ENCODE data around the gene AGO1. TPM values are rescaled to one million over a fixed set of nuclear protein-coding genes. Genes with fewer than 3 reads are reported as not detected.

Gene AGO1
- polyA plus RNA-seq, 1 donor from 2014 or later = 13.0 TPM

DNA sequence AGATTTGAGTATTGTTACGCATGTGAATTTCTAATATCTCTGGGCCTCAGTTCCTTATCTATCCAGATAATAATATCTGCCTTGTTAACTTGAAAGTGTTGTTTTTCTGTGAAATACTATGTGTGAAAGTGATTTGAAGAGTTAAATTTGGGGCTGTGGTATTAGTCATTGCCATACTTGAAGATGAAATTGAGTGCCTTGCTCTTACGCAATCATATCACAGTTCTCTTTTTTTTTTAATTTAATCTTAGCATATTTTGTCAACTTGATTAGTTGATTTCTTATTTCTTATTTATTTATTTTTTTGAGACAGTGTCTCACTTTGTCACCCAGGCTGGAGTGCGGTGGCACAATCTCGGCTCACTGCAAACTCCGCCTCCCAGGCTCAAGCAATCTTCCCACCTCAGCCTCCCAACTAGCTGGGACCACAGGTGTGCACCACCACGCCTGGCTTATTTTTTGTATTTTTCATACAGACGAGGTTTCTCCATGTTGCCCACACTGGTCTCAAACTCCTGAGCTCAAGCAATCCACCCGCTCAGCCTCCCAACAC lies 44.2 kb upstream of the AGO1 start:
- no peak overlapping the region for H3K4me3 ChIP-seq (ENCODE audit: low read length)
- H3K4me2 ChIP-seq (ENCODE audit: low read length) = no peak overlapping the region
- H3K9me2 ChIP-seq (ENCODE audit: insufficient read depth, low read length) = no peaks in the 10 kb centered on the region
- H3K79me2 ChIP-seq (replicated peaks; ENCODE audit: insufficient read depth, low read length) = no peaks in the 10 kb centered on the region
- H3K36me3 ChIP-seq (ENCODE audit: insufficient read depth, low read length) = no peaks in the 10 kb centered on the region
- H3K27ac ChIP-seq (ENCODE audit: low read length) = no peak overlapping the region
- no peak overlapping the region for H2AFZ ChIP-seq (ENCODE audit: low read depth, low read length)
- no peaks in the 10 kb centered on the region for H3K9me3 ChIP-seq (ENCODE audit: low read length)
- H3K27me3 ChIP-seq (ENCODE audit: insufficient read depth, low read depth, low read length) = no peaks in the 10 kb centered on the region
- H3F3A ChIP-seq (ENCODE audit: insufficient read depth, low read length, poor library complexity, severe bottlenecking) = no peaks in the 10 kb centered on the region
- no peak overlapping the region for H3K9ac ChIP-seq (ENCODE audit: low read length)
- no peaks in the 10 kb centered on the region for H4K20me1 ChIP-seq (ENCODE audit: insufficient read depth)
- TF ChIP-seq EZH2 (IDR thresholded peaks at IDR 0.05; ENCODE audit: borderline replicate concordance, insufficient read depth, low read length, poor library complexity, severe bottlenecking) (no peak), SMC3 (conservative IDR thresholded peaks at IDR 0.05; ENCODE audit: poor library complexity) (no peak), RAD21 (conservative IDR thresholded peaks at IDR 0.05) (no peak), CTCF (IDR thresholded peaks at IDR 0.05; ENCODE audit: poor library complexity, severe bottlenecking) (no peak), EP300 (conservative IDR thresholded peaks at IDR 0.05; ENCODE audit: poor library complexity, severe bottlenecking) (no peak), POLR2AphosphoS5 (IDR thresholded peaks at IDR 0.05) (no peak), MXI1 (conservative IDR thresholded peaks at IDR 0.05; ENCODE audit: poor library complexity, severe bottlenecking) (no peak), TAF1 (IDR thresholded peaks at IDR 0.05; ENCODE audit: low read depth) (no peak)
- TF ChIP-seq, protein P1, sequence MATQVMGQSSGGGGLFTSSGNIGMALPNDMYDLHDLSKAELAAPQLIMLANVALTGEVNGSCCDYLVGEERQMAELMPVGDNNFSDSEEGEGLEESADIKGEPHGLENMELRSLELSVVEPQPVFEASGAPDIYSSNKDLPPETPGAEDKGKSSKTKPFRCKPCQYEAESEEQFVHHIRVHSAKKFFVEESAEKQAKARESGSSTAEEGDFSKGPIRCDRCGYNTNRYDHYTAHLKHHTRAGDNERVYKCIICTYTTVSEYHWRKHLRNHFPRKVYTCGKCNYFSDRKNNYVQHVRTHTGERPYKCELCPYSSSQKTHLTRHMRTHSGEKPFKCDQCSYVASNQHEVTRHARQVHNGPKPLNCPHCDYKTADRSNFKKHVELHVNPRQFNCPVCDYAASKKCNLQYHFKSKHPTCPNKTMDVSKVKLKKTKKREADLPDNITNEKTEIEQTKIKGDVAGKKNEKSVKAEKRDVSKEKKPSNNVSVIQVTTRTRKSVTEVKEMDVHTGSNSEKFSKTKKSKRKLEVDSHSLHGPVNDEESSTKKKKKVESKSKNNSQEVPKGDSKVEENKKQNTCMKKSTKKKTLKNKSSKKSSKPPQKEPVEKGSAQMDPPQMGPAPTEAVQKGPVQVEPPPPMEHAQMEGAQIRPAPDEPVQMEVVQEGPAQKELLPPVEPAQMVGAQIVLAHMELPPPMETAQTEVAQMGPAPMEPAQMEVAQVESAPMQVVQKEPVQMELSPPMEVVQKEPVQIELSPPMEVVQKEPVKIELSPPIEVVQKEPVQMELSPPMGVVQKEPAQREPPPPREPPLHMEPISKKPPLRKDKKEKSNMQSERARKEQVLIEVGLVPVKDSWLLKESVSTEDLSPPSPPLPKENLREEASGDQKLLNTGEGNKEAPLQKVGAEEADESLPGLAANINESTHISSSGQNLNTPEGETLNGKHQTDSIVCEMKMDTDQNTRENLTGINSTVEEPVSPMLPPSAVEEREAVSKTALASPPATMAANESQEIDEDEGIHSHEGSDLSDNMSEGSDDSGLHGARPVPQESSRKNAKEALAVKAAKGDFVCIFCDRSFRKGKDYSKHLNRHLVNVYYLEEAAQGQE (IDR thresholded peaks at IDR 0.05; ENCODE audit: borderline replicate concordance) = no peak

- no peaks in the 10 kb centered on the region for H3K27me3 ChIP-seq (ENCODE audit: insufficient read depth, low read depth, low read length)
- H4K20me1 ChIP-seq (ENCODE audit: insufficient read depth) = no peaks in the 10 kb centered on the region
- H3K27ac ChIP-seq (ENCODE audit: low read length) = no peak overlapping the region
- no peaks in the 10 kb centered on the region for H3K36me3 ChIP-seq (ENCODE audit: insufficient read depth, low read length)
- H3K9me3 ChIP-seq (ENCODE audit: low read length) = no peaks in the 10 kb centered on the region
- H3K4me2 ChIP-seq (ENCODE audit: low read length) = no peak overlapping the region
- no peak overlapping the region for H3K4me3 ChIP-seq (ENCODE audit: low read length)
- no peaks in the 10 kb centered on the region for H3K79me2 ChIP-seq (replicated peaks; ENCODE audit: insufficient read depth, low read length)
- H3K9me2 ChIP-seq (ENCODE audit: insufficient read depth, low read length) = no peaks in the 10 kb centered on the region
- H2AFZ ChIP-seq (ENCODE audit: low read depth, low read length) = no peak overlapping the region
- H3F3A ChIP-seq (ENCODE audit: insufficient read depth, low read length, poor library complexity, severe bottlenecking) = no peaks in the 10 kb centered on the region
- H3K9ac ChIP-seq (ENCODE audit: low read length) = no peak overlapping the region
- TF ChIP-seq CTCF (IDR thresholded peaks at IDR 0.05; ENCODE audit: poor library complexity, severe bottlenecking) (no peak), TAF1 (IDR thresholded peaks at IDR 0.05; ENCODE audit: low read depth) (no peak), EP300 (conservative IDR thresholded peaks at IDR 0.05; ENCODE audit: poor library complexity, severe bottlenecking) (no peak)
These were observed 38.2 kb upstream of the AGO1 start for GRCh38 chr1:35844826-35845225.

Measured in neural cell (in vitro differentiated cells).